ENCODE results near the gene TMEM256. TPM values are rescaled to one million over a fixed set of nuclear protein-coding genes. Genes with fewer than 3 reads are reported as not detected.

The TMEM256 gene
- polyA plus RNA-seq, 3 donors: 81.9 to 99.2 (median 87.3) TPM

- no peak for DNase-seq (ENCODE audit: extremely low read depth in 1 of 11, low read depth in 9 of 11, low spot score in 4 of 11)
Observed at GRCh38 chr17:7416323-7416722, 12.4 kb upstream of the TMEM256 start.

DNA sequence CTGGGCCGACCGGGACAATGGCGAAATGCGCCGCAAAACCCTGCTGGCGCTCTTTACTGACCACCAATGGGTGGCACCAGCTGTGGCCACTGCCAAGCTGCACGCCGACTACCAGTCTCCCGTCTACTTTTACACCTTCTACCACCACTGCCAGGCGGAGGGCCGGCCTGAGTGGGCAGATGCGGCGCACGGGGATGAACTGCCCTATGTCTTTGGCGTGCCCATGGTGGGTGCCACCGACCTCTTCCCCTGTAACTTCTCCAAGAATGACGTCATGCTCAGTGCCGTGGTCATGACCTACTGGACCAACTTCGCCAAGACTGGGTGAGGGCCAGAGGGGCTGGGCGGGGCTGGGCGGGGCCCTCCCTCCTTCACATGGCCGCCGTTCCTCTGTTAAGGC lies 11.9 kb upstream of the TMEM256 start:
- DNase-seq (ENCODE audit: extremely low read depth in 1 of 11, low read depth in 9 of 11, low spot score in 4 of 11): no peak

DNA sequence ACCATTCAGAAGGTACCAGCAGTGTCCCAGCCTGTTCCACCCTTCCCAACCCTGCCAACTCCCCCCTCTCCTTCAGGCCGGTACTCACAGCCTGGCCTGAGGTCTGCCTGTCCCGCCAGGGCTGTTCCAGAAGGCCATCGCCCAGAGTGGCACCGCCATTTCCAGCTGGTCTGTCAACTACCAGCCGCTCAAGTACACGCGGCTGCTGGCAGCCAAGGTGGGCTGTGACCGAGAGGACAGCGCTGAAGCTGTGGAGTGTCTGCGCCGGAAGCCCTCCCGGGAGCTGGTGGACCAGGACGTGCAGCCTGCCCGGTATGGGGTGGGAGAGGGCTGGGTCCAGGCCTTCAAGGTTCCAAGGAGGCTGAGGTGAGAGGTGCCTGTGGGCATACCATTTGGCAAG lies 10.9 kb upstream of the TMEM256 start:
- no peak for DNase-seq (ENCODE audit: extremely low read depth in 1 of 11, low read depth in 9 of 11, low spot score in 4 of 11)

GRCh38 chr17:7413346-7413985 lies 9.6 kb upstream of the TMEM256 start:
- DNase-seq (ENCODE audit: extremely low read depth in 1 of 11, low read depth in 9 of 11, low spot score in 4 of 11): no peak

- no peak for DNase-seq (ENCODE audit: extremely low read depth in 1 of 11, low read depth in 9 of 11, low spot score in 4 of 11)
Observed at GRCh38 chr17:7411427-7411750, 7.5 kb upstream of the TMEM256 start.

DNA sequence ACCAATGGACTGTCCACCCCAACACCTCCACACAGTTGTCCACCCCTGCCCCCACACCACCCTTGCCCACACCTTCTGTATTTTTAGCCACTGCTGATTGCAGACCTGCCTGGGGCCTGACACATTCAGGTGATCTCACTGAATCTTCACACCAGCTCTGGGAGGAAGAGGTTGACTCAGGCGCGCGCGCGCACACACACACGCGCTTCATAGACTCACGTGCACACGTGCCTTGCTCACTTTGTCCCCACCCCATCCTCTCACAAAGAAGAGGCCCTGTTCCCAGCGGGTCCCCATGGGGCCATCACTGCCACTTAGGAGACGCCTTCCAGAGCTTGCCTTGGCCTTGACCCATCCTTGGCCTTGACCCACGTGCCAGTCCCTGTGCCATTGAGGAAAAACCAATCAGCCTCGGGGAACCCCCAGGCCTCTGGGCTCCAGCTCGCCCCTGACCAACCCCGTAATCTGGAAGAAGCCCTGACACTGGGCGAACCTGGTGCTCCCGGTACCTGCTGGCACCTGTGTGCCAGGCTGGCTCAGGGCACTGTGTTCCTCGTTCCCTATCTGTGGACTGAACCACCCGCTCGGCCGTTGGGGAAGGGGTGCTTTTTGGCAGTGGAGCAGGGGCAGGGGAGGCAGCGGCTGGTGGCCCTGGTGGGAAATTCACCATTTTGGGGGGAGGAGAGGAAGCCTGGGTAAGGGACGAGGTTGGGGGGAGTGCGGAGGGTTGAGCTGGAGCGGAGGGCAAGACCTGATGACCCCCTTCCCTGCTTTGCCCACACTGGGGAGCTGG lies 6.9 kb upstream of the TMEM256 start:
- no peak for DNase-seq (ENCODE audit: extremely low read depth in 1 of 11, low read depth in 9 of 11, low spot score in 4 of 11)

- no peak for DNase-seq (ENCODE audit: extremely low read depth in 1 of 11, low read depth in 9 of 11, low spot score in 4 of 11)
Observed at GRCh38 chr17:7409716-7410115, 5.8 kb upstream of the TMEM256 start.

GRCh38 chr17:7408863-7409262 lies 5.0 kb upstream of the TMEM256 start:
- DNase-seq (ENCODE audit: extremely low read depth in 1 of 11, low read depth in 9 of 11, low spot score in 4 of 11): no peak

DNA sequence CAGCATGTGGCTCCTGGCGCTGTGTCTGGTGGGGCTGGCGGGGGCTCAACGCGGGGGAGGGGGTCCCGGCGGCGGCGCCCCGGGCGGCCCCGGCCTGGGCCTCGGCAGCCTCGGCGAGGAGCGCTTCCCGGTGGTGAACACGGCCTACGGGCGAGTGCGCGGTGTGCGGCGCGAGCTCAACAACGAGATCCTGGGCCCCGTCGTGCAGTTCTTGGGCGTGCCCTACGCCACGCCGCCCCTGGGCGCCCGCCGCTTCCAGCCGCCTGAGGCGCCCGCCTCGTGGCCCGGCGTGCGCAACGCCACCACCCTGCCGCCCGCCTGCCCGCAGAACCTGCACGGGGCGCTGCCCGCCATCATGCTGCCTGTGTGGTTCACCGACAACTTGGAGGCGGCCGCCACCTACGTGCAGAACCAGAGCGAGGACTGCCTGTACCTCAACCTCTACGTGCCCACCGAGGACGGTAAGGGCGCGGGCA lies 4.4 kb upstream of the TMEM256 start:
- DNase-seq (ENCODE audit: extremely low read depth in 1 of 11, low read depth in 9 of 11, low spot score in 4 of 11): no peak

GRCh38 chr17:7407485-7408251 lies 3.8 kb upstream of the TMEM256 start, which contains the start of gene NLGN2:
Gene NLGN2, plus strand, starts transcription at chr17:7407845. Its CDS starts 411 bp downstream, at chr17:7408256.
- DNase-seq (ENCODE audit: extremely low read depth in 1 of 11, low read depth in 9 of 11, low spot score in 4 of 11): no peak

DNA sequence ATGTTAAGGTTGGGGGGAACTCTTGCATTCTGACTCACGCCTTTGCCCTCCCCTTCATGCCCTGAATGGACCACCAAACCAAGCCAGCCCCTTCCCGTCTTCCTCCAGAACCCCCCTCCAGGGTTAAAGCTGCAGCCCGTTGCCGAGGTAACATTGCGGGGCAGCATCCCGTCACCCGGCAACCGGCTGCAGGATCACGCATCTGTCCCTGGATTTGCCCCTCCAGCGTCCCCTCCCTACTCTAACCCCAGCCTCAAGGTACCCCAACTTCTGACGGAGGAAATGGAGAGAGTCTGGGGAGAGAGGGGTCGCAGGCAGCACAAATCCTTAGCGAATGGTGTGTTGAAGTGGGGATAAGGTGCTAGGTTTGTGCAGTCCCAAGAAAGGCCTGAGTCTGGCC lies 3.2 kb upstream of the TMEM256 start:
- DNase-seq (ENCODE audit: extremely low read depth in 1 of 11, low read depth in 9 of 11, low spot score in 4 of 11): no peak

DNA sequence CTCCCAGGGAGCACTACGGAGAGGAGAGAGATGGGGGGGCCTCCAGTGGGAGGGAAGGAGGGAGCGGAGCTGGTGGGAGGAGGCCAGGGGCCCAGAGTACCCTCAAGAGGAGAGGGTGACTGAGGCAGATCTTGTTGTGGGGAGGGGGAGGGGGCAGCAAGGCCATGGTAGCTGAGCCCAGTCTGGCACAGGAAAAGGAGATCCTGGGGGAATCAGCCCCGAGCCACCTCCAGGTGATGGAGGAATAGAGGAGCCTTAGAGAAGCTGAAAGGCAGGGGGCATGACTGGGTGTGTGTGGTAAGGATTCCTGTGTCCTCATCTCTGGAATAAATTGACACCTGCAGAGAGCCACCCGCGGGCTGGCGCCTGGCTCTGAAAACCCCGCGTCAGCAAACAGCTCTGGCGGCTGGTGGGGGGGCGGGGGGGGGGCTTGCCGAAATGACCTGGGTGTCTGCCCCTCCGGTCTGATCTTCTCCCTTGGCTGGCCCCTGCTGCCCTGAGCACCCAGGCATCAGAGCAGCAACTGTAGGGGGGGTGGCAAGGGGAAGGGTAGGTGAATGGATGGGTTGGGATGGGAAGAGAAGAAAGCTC lies 2.4 kb upstream of the TMEM256 start:
- no peak for DNase-seq (ENCODE audit: extremely low read depth in 1 of 11, low read depth in 9 of 11, low spot score in 4 of 11)

DNA sequence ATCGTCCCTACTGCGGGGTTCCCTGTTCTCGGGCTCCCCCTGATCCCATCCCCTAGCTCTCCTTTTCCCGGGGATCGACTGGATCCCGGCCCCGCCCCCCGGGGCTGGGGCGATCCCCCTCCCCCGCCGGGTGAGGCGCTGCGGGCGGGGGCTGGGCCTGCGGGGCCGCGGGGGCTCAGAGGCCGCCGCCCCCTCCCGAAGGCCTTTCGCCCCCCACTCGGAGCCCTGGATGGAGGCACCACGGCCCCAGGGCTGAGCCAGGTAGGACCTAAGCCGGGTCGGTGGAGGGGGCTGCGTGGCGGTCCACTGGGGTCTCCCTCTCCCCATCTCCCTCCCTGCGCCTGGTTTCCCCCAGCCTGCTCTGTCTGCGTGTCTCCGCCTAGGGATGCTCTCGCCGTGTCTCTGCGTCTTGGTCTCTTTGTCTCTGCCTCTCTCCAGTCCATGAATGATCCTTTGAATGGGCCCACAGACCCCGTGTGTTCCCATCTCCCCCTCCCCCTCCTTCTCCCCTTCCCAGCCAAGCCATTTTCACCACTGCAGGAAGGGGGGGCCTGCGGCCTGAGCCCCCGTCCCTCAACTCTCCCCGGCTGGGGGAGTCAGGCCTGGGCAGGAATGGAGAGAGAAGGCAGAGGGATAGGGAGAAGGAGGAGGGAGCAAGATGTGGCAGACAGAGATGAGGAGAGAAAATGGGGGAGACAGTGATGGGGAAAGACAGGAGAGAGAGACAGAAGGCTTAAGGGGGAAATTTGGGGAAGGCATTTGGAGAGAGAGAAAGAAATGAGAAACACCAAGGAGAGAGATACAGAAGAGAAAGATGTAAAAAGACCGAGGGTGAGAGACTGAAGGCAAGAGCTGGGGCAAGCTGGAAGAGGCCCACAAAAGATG lies 1.7 kb upstream of the TMEM256 start:
- no peak for DNase-seq (ENCODE audit: extremely low read depth in 1 of 11, low read depth in 9 of 11, low spot score in 4 of 11)

DNA sequence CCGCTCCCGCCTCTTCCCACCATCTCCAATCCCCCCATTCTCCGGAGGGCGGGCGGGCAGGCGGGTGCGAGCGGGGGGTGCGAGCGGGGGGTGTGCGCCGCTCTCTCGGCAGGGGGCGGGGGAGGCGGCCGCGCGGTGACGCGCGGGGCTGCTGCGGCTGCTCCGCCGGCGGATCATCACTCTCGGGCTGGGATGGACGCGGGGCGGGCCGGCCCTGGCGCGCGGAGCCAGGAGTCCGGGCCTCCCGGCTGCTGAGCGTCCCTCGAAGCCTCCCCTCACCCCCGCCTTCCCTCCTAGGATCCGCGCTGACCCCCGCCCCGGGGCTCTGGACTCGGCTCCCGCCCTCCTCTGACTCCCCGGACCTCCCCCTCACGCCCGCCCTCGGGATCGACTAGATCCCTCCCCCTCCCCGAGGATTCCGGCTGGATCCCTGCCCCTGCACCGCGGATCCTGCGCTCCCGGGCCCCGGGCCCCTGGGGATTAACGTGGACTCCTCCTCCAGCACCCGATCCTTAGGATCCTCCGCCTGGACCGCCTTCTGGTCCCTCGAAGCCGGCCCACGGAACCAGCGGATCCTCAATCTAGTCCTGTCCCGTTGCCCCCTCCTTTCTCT lies 946 bp upstream of the TMEM256 start:
- DNase-seq (ENCODE audit: extremely low read depth in 1 of 11, low read depth in 9 of 11, low spot score in 4 of 11): no peak

- no peak for DNase-seq (ENCODE audit: extremely low read depth in 1 of 11, low read depth in 9 of 11, low spot score in 4 of 11)
Observed at GRCh38 chr17:7403727-7403976, 245 bp downstream of the TMEM256 start.

DNA sequence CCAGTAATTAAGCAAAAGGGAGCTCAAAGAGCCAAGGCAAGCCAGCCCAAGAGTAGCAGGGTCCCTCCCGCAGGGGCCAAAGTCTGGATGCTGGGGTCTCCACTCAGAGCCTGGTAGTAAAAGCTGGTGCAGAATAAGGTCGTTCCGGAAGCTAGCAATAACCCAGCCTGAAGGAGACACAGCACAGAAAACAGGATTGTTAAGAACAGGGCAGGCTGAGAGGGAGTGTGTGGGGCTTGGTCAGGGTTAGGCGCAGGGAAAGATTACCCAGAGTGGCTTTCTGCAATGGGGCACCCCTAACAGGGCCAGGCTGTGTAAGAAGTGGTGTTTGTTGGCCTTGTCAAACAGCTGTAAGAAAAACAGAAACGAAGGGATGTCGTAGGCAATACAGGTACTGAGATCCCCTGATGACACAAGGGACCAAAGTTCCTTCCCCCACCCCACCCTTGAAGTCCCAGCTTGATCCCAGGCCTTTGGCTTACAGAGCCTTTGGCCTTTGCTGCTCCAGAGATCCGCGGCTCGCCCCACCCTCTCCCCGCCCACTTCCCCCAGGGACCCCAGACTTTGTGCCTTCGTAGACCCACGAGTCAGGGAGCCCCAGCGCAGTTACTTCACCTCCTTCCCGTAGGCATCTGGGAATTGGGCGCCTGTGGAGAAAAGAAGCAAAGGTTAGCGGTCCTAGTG lies 712 bp downstream of the TMEM256 start:
- no peak for DNase-seq (ENCODE audit: extremely low read depth in 1 of 11, low read depth in 9 of 11, low spot score in 4 of 11)

GRCh38 chr17:7398612-7399011 lies 5.3 kb downstream of the TMEM256 start:
- no peak for DNase-seq (ENCODE audit: extremely low read depth in 1 of 11, low read depth in 9 of 11, low spot score in 4 of 11)

GRCh38 chr17:7396147-7396546 lies 7.8 kb downstream of the TMEM256 start:
- DNase-seq (ENCODE audit: extremely low read depth in 1 of 11, low read depth in 9 of 11, low spot score in 4 of 11): no peak
